ENCODE measurements around the gene COBLL1. TPM values are rescaled to one million over a fixed set of nuclear protein-coding genes. Genes with fewer than 3 reads are reported as not detected.

Gene COBLL1
- total RNA-seq, 1 donor from 2014 or later: 4.4 TPM

- TF ChIP-seq, protein P1, sequence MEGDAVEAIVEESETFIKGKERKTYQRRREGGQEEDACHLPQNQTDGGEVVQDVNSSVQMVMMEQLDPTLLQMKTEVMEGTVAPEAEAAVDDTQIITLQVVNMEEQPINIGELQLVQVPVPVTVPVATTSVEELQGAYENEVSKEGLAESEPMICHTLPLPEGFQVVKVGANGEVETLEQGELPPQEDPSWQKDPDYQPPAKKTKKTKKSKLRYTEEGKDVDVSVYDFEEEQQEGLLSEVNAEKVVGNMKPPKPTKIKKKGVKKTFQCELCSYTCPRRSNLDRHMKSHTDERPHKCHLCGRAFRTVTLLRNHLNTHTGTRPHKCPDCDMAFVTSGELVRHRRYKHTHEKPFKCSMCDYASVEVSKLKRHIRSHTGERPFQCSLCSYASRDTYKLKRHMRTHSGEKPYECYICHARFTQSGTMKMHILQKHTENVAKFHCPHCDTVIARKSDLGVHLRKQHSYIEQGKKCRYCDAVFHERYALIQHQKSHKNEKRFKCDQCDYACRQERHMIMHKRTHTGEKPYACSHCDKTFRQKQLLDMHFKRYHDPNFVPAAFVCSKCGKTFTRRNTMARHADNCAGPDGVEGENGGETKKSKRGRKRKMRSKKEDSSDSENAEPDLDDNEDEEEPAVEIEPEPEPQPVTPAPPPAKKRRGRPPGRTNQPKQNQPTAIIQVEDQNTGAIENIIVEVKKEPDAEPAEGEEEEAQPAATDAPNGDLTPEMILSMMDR (conservative IDR thresholded peaks at IDR 0.05): no peak
- H3K4me1 Mint-ChIP-seq: peaks cover 8% of the 10 kb centered on the region
- peak overlapping the region; percentile 84 for H3K4me3 Mint-ChIP-seq
- H3K9me3 Mint-ChIP-seq: no peaks in the 10 kb centered on the region
- H3K36me3 Mint-ChIP-seq (ENCODE audit: low read depth): no peaks in the 10 kb centered on the region
- peaks cover 44% of the 10 kb centered on the region for H3K27me3 Mint-ChIP-seq (ENCODE audit: low read depth)
- DNase-seq (ENCODE audit: low read depth, low spot score): no peak
- no peak overlapping the region for H3K27ac Mint-ChIP-seq (ENCODE audit: unreplicated experiment)
Observed at GRCh38 chr2:164842624-164842966, 972 bp upstream of the COBLL1 start.

DNA sequence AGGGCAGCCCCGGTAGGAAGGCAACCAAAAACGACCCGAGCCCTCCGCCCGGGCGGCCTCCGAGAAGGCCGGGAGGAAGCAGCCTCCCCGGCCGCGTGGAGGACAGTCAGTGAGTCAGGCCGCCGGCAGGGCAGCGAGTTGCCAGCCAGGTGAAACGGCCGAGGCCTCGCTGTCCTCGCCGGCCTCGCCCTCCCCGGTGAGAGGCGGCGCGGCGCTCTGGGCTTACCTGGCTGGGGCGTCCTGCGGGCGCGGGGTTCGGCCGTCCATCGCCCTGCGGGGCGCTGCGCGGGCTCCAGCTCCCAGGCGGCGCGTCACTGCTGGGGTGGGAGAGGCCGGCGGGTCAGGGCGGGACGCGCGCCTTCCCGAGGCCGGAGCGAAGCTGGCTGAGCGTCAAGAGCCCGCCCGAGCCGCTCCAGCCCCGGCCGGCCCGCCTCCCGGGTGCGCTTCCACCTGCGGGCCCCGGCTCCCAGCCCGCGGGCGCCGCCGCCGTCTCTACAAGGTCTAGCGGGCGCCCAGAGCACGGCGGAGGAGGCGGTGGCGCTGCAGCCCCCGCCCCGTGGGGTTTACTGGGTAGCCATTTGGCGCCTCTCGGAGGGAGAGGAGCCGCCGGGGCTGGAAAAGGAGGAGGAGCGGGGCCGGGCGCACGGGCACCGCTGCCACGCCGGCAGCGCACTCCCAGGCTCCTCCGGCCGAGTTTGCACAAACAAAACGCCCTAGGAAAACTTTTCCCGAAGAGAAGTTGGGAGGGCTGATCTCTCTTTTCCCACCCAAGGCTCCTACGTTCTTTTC lies 499 bp downstream of the COBLL1 start:
- peak overlapping the region; percentile 90 for H3K4me3 Mint-ChIP-seq
- H3K27ac Mint-ChIP-seq (ENCODE audit: unreplicated experiment): no peak overlapping the region
- H3K9me3 Mint-ChIP-seq: no peaks in the 10 kb centered on the region
- no peaks in the 10 kb centered on the region for H3K36me3 Mint-ChIP-seq (ENCODE audit: low read depth)
- peaks cover 44% of the 10 kb centered on the region for H3K27me3 Mint-ChIP-seq (ENCODE audit: low read depth)
- H3K4me1 Mint-ChIP-seq: peaks cover 8% of the 10 kb centered on the region
- TF ChIP-seq, protein P1 (conservative IDR thresholded peaks at IDR 0.05): peak; percentile 28
- DNase-seq (ENCODE audit: low read depth, low spot score): peak; percentile 65

DNA sequence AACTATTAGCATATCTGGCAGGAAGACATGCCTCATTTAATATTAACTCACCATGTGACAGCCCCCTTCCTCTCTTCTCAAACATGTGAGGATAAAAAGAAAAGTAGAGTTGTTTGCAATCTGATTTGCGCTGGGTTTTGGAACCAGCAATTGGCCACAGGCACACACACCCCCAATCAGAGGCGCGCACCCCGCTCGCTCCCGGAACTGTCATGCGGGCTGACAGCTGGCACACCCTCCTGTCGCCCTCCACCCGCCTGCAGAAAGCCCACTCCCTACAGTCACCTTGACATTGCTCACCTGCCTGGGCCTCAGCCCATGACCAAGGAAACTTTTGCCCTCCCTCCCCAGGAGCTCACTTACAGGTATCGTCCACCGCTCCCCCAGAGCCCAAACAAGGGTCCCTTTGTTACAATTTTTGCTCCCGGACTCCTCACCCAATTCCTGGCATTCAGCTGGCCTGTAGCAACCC lies 1.1 kb downstream of the COBLL1 start:
- Mint-ChIP-seq H3K36me3 (ENCODE audit: low read depth) (no peaks in the 10 kb centered on the region), H3K27ac (ENCODE audit: unreplicated experiment) (peak overlapping the region; percentile 27), H3K4me1 (peaks cover 8% of the 10 kb centered on the region), H3K27me3 (ENCODE audit: low read depth) (peaks cover 44% of the 10 kb centered on the region), H3K4me3 (peak overlapping the region; percentile 90), H3K9me3 (no peaks in the 10 kb centered on the region)
- TF ChIP-seq, protein P1 (conservative IDR thresholded peaks at IDR 0.05): no peak
- DNase-seq (ENCODE audit: low read depth, low spot score): no peak

GRCh38 chr2:164839914-164840457 lies 1.6 kb downstream of the COBLL1 start:
- H3K27ac Mint-ChIP-seq (ENCODE audit: unreplicated experiment): no peak overlapping the region
- TF ChIP-seq, protein P1 (conservative IDR thresholded peaks at IDR 0.05): no peak

DNA sequence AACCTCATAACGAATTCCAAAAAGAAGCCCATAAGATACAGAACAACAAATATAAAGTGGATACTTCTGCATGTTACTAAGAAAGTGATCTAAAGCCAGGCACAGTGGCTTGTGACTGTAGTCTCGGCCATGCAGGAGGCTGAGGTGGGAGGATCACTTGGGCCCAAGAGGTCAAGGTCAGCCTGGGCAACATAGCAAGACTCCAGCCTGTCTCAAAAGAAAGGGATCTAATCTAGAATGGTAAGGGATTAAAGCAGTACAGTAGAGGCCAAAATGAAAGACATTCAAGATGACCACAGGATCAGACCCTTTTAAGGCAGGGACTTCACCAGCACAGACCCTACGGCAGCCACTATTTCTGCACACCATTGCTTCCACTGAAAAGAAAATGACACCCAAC lies 3.8 kb downstream of the COBLL1 start:
- TF ChIP-seq, protein P1 (conservative IDR thresholded peaks at IDR 0.05): no peak
- no peak overlapping the region for H3K27ac Mint-ChIP-seq (ENCODE audit: unreplicated experiment)
- H3K4me3 Mint-ChIP-seq: peak overlapping the region; percentile 29

More at GRCh38 chr2:164839914-164840457, 1.6 kb downstream of the COBLL1 start:
- Mint-ChIP-seq H3K4me3 (peak overlapping the region; percentile 90), H3K36me3 (ENCODE audit: low read depth) (no peaks in the 10 kb centered on the region), H3K9me3 (no peaks in the 10 kb centered on the region), H3K4me1 (peaks cover 8% of the 10 kb centered on the region), H3K27me3 (ENCODE audit: low read depth) (peaks cover 44% of the 10 kb centered on the region)
- no peak for DNase-seq (ENCODE audit: low read depth, low spot score)

More for the DNA sequence above, 3.8 kb downstream of the COBLL1 start:
- Mint-ChIP-seq H3K9me3 (no peaks in the 10 kb centered on the region), H3K4me1 (peaks cover 8% of the 10 kb centered on the region), H3K36me3 (ENCODE audit: low read depth) (no peaks in the 10 kb centered on the region), H3K27me3 (ENCODE audit: low read depth) (peaks cover 38% of the 10 kb centered on the region)
- DNase-seq (ENCODE audit: low read depth, low spot score): no peak
